ENCODE results near the gene SZRD1. TPM values are rescaled to one million over a fixed set of nuclear protein-coding genes. Genes with fewer than 3 reads are reported as not detected.

Gene SZRD1
- total and polyA plus RNA-seq, 4 donors = 29.3 to 114 (median 89.3) TPM

GRCh38 chr1:16385659-16386453 lies 18.8 kb downstream of the SZRD1 start:
- Histone ChIP-seq H3K27ac (ENCODE audit: low read depth in 1 of 2, low read length in 1 of 2) (peak overlapping the region in 1 of 2 donors; percentile 39), H3K27me3 (ENCODE audit: control insufficient read depth in 3 of 3, insufficient read depth in 3 of 3, low read length in 2 of 3) (no peaks in the 10 kb centered on the region), H3K4me1 (ENCODE audit: control insufficient read depth in 5 of 5, insufficient read depth in 5 of 5, low read length in 5 of 5) (peaks cover 4 to 34% (median 17%) of the 10 kb centered on the region in 5 donors), H3K4me3 (no peak overlapping the region), H3K9me3 (ENCODE audit: control insufficient read depth in 4 of 4, insufficient read depth in 3 of 4, low read length in 3 of 4) (no peaks in the 10 kb centered on the region), H3K36me3 (ENCODE audit: control insufficient read depth in 4 of 4, insufficient read depth in 4 of 4, low read length in 4 of 4) (peaks cover 0 to 3% (median 0%) of the 10 kb centered on the region in 4 donors), H3K9ac (ENCODE audit: insufficient read depth in 1 of 2, low read length in 2 of 2) (no peak overlapping the region)
- no peak for TF ChIP-seq CTCF (IDR thresholded peaks at IDR 0.05; ENCODE audit: control extremely low read depth, extremely low read depth)
- WGBS, 2 donors = 90 to 93% methylated on average over 9 of the region's 9 CpGs
- ATAC-seq (ENCODE audit: insufficient read depth, low FRiP score) (no peak), DNase-seq (no peak)

- Histone ChIP-seq H3K9ac (ENCODE audit: insufficient read depth in 1 of 2, low read length in 2 of 2) (no peak overlapping the region), H3K4me3 (no peak overlapping the region), H3K4me1 (ENCODE audit: control insufficient read depth in 5 of 5, insufficient read depth in 5 of 5, low read length in 5 of 5) (peaks cover 4 to 40% (median 17%) of the 10 kb centered on the region in 5 donors), H3K9me3 (ENCODE audit: control insufficient read depth in 4 of 4, insufficient read depth in 3 of 4, low read length in 3 of 4) (no peaks in the 10 kb centered on the region), H3K27ac (ENCODE audit: low read depth in 1 of 2, low read length in 1 of 2) (peak overlapping the region in 1 of 2 donors; percentile 43), H3K27me3 (ENCODE audit: control insufficient read depth in 3 of 3, insufficient read depth in 3 of 3, low read length in 2 of 3) (no peaks in the 10 kb centered on the region), H3K36me3 (ENCODE audit: control insufficient read depth in 4 of 4, insufficient read depth in 4 of 4, low read length in 4 of 4) (peaks cover 0 to 3% (median under 1%) of the 10 kb centered on the region in 4 donors)
- no peak for TF ChIP-seq CTCF (IDR thresholded peaks at IDR 0.05; ENCODE audit: control extremely low read depth, extremely low read depth)
- 47 to 56% methylated on average over 5 of the region's 5 CpGs for WGBS, 2 donors
- ATAC-seq (ENCODE audit: insufficient read depth, low FRiP score) (no peak), DNase-seq (no peak)
These were observed 19.5 kb downstream of the SZRD1 start for GRCh38 chr1:16386454-16387113.

- ATAC-seq (ENCODE audit: insufficient read depth, low FRiP score) (no peak), DNase-seq (peak; percentile 66 to 83 (median 71))
- H3K27ac ChIP-seq (ENCODE audit: low read depth in 1 of 2, low read length in 1 of 2) = peak overlapping the region; percentile 26 to 85
- H3K4me3 ChIP-seq = no peak overlapping the region
- H3K27me3 ChIP-seq (ENCODE audit: control insufficient read depth in 3 of 3, insufficient read depth in 3 of 3, low read length in 2 of 3) = no peaks in the 10 kb centered on the region
- peaks cover 0 to 3% (median under 1%) of the 10 kb centered on the region in 4 donors for H3K36me3 ChIP-seq (ENCODE audit: control insufficient read depth in 4 of 4, insufficient read depth in 4 of 4, low read length in 4 of 4)
- peak overlapping the region in 1 of 2 donors; percentile 54 for H3K9ac ChIP-seq (ENCODE audit: insufficient read depth in 1 of 2, low read length in 2 of 2)
- peaks cover 4 to 44% (median 17%) of the 10 kb centered on the region in 5 donors for H3K4me1 ChIP-seq (ENCODE audit: control insufficient read depth in 5 of 5, insufficient read depth in 5 of 5, low read length in 5 of 5)
- H3K9me3 ChIP-seq (ENCODE audit: control insufficient read depth in 4 of 4, insufficient read depth in 3 of 4, low read length in 3 of 4) = no peaks in the 10 kb centered on the region
- 45 to 53% methylated on average over 14 of the region's 14 CpGs for WGBS, 2 donors
- TF ChIP-seq CTCF (IDR thresholded peaks at IDR 0.05; ENCODE audit: control extremely low read depth, extremely low read depth) = no peak
These were observed 20.5 kb downstream of the SZRD1 start for GRCh38 chr1:16387201-16388188.

Data from lung (tissue), 12 donors.